ENCODE measurements around the gene ITGB1BP1. TPM values are rescaled to one million over a fixed set of nuclear protein-coding genes. Genes with fewer than 3 reads are reported as not detected.

ITGB1BP1 gene
- total and polyA plus RNA-seq, 2 of the 13 experiments (the other 11 are each of a cell fraction or from before 2014, with no cell fraction given), result 106 to 108 TPM

DNA sequence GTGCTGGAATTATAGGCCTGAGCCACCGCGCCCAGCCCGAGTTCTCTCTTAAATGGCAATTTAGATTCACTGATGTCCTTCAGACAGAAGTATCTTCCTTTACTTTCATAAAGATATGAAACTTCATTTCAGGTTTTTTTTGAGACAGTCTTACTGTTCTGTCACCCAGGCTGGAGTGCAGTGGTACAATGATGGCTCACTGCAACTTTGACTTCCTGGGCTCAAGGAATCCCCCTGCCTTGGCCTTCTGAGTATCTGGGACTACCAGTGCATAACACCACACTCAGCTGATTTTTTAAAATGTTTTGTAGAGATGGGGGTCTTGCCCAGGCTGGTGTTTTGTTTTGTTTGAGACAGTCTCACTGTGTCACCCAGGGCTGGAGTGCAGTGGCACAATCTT is 13.2 kb downstream of the ITGB1BP1 start:
- TF ChIP-seq KAT7 (CRISPR knock-in tag; IDR thresholded peaks at IDR 0.05; ENCODE audit: borderline replicate concordance) (no peak), RBM39 (IDR thresholded peaks at IDR 0.05; ENCODE audit: low read depth, low read length, poor library complexity, severe bottlenecking) (no peak), ZNF382 (CRISPR knock-in tag; IDR thresholded peaks at IDR 0.05; ENCODE audit: borderline replicate concordance) (no peak), NFE2L2 (IDR thresholded peaks at IDR 0.05; ENCODE audit: low read length) (no peak), ZNF740 (CRISPR knock-in tag; IDR thresholded peaks at IDR 0.05) (no peak), ZEB1 (IDR thresholded peaks at IDR 0.05; ENCODE audit: insufficient replicate concordance, low read depth) (no peak), TP53 (CRISPR knock-in tag; conservative IDR thresholded peaks at IDR 0.05) (no peak), PREB (CRISPR knock-in tag; IDR thresholded peaks at IDR 0.05) (no peak), MIER2 (CRISPR knock-in tag; IDR thresholded peaks at IDR 0.05) (no peak), PHF5A (CRISPR knock-in tag; IDR thresholded peaks at IDR 0.05; ENCODE audit: low read depth, unreplicated experiment) (no peak), HNF4A (CRISPR knock-in tag; IDR thresholded peaks at IDR 0.05) (no peak), ZNF331 (CRISPR knock-in tag; IDR thresholded peaks at IDR 0.05) (no peak), U2AF2 (IDR thresholded peaks at IDR 0.05; ENCODE audit: low read depth, low read length) (no peak), ZNF256 (CRISPR knock-in tag; conservative IDR thresholded peaks at IDR 0.05) (no peak)
- Histone ChIP-seq H3K27ac (ENCODE audit: extremely low read length, insufficient read depth, low read length) (no peak overlapping the region), H3K4me2 (ENCODE audit: low read depth, low read length) (no peak overlapping the region), H3K4me1 (ENCODE audit: insufficient read depth, low read length) (no peaks in the 10 kb centered on the region), H4K20me1 (ENCODE audit: insufficient read depth, low read length) (no peaks in the 10 kb centered on the region), H3K27me3 (ENCODE audit: control insufficient read depth in 1 of 2, insufficient read depth in 2 of 2, low read length in 2 of 2) (no peaks in the 10 kb centered on the region), H3K36me3 (replicated peaks in 1 of 2; ENCODE audit: control insufficient read depth in 1 of 2, insufficient read depth in 2 of 2, low read length in 2 of 2) (peaks cover 8 to 36% of the 10 kb centered on the region in 2 experiments), H3K9ac (ENCODE audit: insufficient read depth, low read depth, low read length) (no peak overlapping the region), H2AFZ (ENCODE audit: low read length) (no peak overlapping the region), H3K9me3 (ENCODE audit: low read length) (no peaks in the 10 kb centered on the region), H3K4me3 (replicated peaks in 1 of 3; ENCODE audit: insufficient read depth in 1 of 3, low read depth in 2 of 3, low read length in 3 of 3) (no peak overlapping the region), H3K79me2 (ENCODE audit: insufficient read depth, low read length) (peaks cover 6% of the 10 kb centered on the region)
- 94% methylated on average over 3 of the region's 3 CpGs for WGBS (ENCODE audit: low lambda C conversion rate)
- in situ Hi-C loops (cut with HindIII; ENCODE audit: extremely low pct_ligation_motif_present, low pct_unique_long_range_greater_than_20kb), result no loop called here
- DNase-seq (ENCODE audit: low spot score) (no peak), ATAC-seq (no peak), FAIRE-seq (no peak)
- ChIA-PET POLR2A (no interaction called here), CTCF (ENCODE audit: low intra/inter-chr PET ratio, low total read pairs) (no interaction called here)
- no TSS peak for BruUV-seq (replicated peaks)
- intact Hi-C loops (cut with micrococcal nuclease; ENCODE audit: unreplicated experiment), result no loop called here

All from HepG2 (cell line).